OCI-LY3 (cell line): ENCODE measurements around the gene NR3C2.

Experiments used
- EZH2phosphoT487 ChIP-seq: fragments of 200-600 bp; shearing (Covaris generic); IDR thresholded peaks from 2 replicates; pipeline ENCODE4 v1.6.1; 2018; ENCODE audit warnings: antibody characterized with exemption, mixed run types, low read depth
- TF ChIP-seq, protein P1 (sequence below): fragments of 200-600, 300-600 bp; sonication (generic); IDR thresholded peaks from 2 replicates; pipeline ENCODE4 v1.5.1; 2014; ENCODE audit warnings: antibody characterized with exemption, low read length, low read depth

DNA sequence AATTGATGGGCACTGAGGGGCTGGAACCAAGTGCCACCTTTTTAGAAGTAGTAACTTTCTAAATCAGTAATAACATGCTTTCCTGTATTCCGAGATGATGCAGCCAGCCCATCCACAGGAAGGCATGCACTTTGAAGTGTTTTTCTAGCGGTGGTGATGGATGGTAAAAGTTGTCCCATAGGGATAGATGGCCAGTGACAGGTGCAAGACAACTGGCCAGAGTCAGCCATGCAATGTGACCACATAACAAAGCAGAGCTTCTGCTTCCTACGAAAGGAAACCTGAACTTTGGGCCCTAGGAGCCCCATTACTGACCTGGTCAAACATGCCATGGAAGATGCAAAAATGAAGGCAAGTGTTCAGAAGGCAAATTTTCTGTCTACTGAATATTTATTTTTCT is 72.3 kb downstream of the NR3C2 start:
- TF ChIP-seq, protein P1, sequence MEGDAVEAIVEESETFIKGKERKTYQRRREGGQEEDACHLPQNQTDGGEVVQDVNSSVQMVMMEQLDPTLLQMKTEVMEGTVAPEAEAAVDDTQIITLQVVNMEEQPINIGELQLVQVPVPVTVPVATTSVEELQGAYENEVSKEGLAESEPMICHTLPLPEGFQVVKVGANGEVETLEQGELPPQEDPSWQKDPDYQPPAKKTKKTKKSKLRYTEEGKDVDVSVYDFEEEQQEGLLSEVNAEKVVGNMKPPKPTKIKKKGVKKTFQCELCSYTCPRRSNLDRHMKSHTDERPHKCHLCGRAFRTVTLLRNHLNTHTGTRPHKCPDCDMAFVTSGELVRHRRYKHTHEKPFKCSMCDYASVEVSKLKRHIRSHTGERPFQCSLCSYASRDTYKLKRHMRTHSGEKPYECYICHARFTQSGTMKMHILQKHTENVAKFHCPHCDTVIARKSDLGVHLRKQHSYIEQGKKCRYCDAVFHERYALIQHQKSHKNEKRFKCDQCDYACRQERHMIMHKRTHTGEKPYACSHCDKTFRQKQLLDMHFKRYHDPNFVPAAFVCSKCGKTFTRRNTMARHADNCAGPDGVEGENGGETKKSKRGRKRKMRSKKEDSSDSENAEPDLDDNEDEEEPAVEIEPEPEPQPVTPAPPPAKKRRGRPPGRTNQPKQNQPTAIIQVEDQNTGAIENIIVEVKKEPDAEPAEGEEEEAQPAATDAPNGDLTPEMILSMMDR, result no peak
- no peak for TF ChIP-seq EZH2phosphoT487
